Stomach (tissue), 9 donors: ENCODE data around the gene DNAH11. TPM values are rescaled to one million over a fixed set of nuclear protein-coding genes. Genes with fewer than 3 reads are reported as not detected.
"Not testable (repeated sequence)": the region's sequence is repeated elsewhere in the genome, so short reads cannot be mapped to it uniquely, and the experiment has no call there.

Source experiments
- DNase-seq, 2 donors: peaks; one replicate each; pipeline versions ENCODE4 v3.0.0 to v3.0.0-alpha.2; 2013 to 2019
- H3K27ac ChIP-seq, 5 donors: fragments of 200-600 bp in 4 of 5; sonication (generic) in 4 of 5; one replicate each; pipeline ENCODE4 v1.5.1; 2013 to 2019; ENCODE audit warnings: mild to moderate bottlenecking in 1 of 5, moderate library complexity in 1 of 5
- H3K27me3 ChIP-seq, 3 donors: fragments of 200-600 bp; sonication (generic); one replicate each; pipeline ENCODE4 v1.5.1; 2017 to 2019; ENCODE audit warnings: mixed run types in 1 of 3
- H3K36me3 ChIP-seq, 4 donors: fragments of 200-600 bp; sonication (generic); 1 replicate in 3 of 4; 2 replicates in 1 of 4; pipeline ENCODE4 v1.5.1; 2016 to 2019
- H3K4me1 ChIP-seq, 4 donors: fragments of 200-600 bp; sonication (generic); one replicate each; pipeline ENCODE4 v1.5.1; 2016 to 2019
- H3K4me3 ChIP-seq, 4 donors: fragments of 200-600 bp; sonication (generic) in 3 of 4; one replicate each; pipeline ENCODE4 v1.5.1; 2016 to 2019; ENCODE audit warnings: mild to moderate bottlenecking in 1 of 4
- H3K9me3 ChIP-seq, 4 donors: fragments of 200-600 bp; sonication (generic); one replicate each; pipeline ENCODE4 v1.5.1; 2016 to 2019
- EP300 ChIP-seq: sonication (generic); formaldehyde crosslinking; IDR thresholded peaks from one replicate; pipeline ENCODE4 v1.6.1; 2017; ENCODE audit warnings: antibody characterized with exemption
- POLR2A ChIP-seq, 4 donors: fragments of 450-650 bp; IDR thresholded peaks; one replicate each; pipeline ENCODE4 v1.6.1; 2016; ENCODE audit warnings: antibody characterized with exemption in 4 of 4, control low read depth in 2 of 4, mild to moderate bottlenecking in 1 of 4, moderate library complexity in 1 of 4
- POLR2AphosphoS5 ChIP-seq, 3 donors: sonication (generic); formaldehyde crosslinking; IDR thresholded peaks; one replicate each; pipeline ENCODE4 v1.6.1; 2016; ENCODE audit warnings: antibody characterized with exemption in 3 of 3
- WGBS, 5 donors: extraction: QIAGEN DNeasy Blood & Tissue Kit in 3 of 5; methylation state at CpG; one replicate each; pipeline versions ENCODE4 v1.1.5 to v1.1.7; 2013 to 2018; 5-methylcytosine and 5-hydroxymethylcytosine counted together
- intact Hi-C: fragments of 100-400 bp; cut with DNase I; formaldehyde crosslinking; loops from one replicate; pipeline ENCODE4 v1.15.1; 2023; ENCODE audit warnings: low total_unique reads
- polyA plus RNA-seq, 3 donors: library from polyadenylated mRNA; stranded (reverse); fragments of 200-250 nt; gene quantifications; one replicate each; pipeline ENCODE4 v1.2.3, GENCODE V29; 2013
- total RNA-seq, 5 donors: library from RNA; depleted of rRNA; stranded (reverse); fragments of >200 nt; gene quantifications; one replicate each; pipeline versions ENCODE4 v1.1.0 to v1.2.3, GENCODE V29; 2014 to 2016
- TF ChIP-seq, protein P1 (sequence below), 7 experiments: fragments of 450-650 bp in 4 of 7; fragments of 200-600 bp in 3 of 7; sonication (generic) in 3 of 7; IDR thresholded peaks; one replicate each; pipeline ENCODE4 v1.5.1; 2016 to 2019; ENCODE audit warnings: antibody characterized with exemption in 7 of 7, control low read depth in 2 of 7, mild to moderate bottlenecking in 1 of 7
- donor health status: healthy with polysubstance abuse.
- donor health status: Bipolar disorder and iron deficiency.
- donor health status: healthy.

The DNAH11 gene
- total and polyA plus RNA-seq, 8 donors: under 0.01 to 2.6 (median 0.45) TPM; not detected in 1

DNA sequence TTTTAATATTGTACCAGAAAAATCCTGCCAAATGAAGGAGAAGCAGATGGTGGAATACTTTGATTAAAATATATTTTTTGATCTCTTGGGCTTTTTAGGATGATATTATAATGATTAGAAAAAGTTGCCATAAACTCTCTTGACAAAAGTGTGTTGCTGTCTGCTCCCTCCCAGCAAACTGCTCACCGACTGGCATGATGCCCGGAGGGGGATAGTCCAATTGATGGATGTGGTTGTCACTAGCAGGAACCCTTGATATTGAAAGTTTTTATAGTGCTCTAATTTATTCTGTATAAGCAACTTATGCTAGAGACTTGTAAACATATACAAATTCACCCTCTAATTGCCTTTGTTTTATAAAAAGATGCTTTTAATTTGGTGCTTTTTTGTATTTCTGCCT, 114.0 kb downstream of the DNAH11 start:
- Histone ChIP-seq H3K4me1 (no peaks in the 10 kb centered on the region), H3K27ac (no peak overlapping the region), H3K4me3 (no peak overlapping the region), H3K36me3 (no peaks in the 10 kb centered on the region), H3K27me3 (no peaks in the 10 kb centered on the region), H3K9me3 (peaks cover 0 to 11% (median 4%) of the 10 kb centered on the region in 4 donors)
- TF ChIP-seq EP300: no peak
- no peak for TF ChIP-seq POLR2A (IDR thresholded peaks at IDR 0.05)
- TF ChIP-seq, protein P1, sequence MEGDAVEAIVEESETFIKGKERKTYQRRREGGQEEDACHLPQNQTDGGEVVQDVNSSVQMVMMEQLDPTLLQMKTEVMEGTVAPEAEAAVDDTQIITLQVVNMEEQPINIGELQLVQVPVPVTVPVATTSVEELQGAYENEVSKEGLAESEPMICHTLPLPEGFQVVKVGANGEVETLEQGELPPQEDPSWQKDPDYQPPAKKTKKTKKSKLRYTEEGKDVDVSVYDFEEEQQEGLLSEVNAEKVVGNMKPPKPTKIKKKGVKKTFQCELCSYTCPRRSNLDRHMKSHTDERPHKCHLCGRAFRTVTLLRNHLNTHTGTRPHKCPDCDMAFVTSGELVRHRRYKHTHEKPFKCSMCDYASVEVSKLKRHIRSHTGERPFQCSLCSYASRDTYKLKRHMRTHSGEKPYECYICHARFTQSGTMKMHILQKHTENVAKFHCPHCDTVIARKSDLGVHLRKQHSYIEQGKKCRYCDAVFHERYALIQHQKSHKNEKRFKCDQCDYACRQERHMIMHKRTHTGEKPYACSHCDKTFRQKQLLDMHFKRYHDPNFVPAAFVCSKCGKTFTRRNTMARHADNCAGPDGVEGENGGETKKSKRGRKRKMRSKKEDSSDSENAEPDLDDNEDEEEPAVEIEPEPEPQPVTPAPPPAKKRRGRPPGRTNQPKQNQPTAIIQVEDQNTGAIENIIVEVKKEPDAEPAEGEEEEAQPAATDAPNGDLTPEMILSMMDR (IDR thresholded peaks at IDR 0.05): no peak
- TF ChIP-seq POLR2AphosphoS5 (IDR thresholded peaks at IDR 0.05): no peak
- 74 to 89% (median 76%) methylated on average over 2 of the region's 2 CpGs for WGBS, 5 donors
- intact Hi-C loops: no loop called here
- DNase-seq: no peak

- no peak for DNase-seq
- Histone ChIP-seq H3K36me3 (no peaks in the 10 kb centered on the region), H3K27ac (no peak overlapping the region), H3K4me1 (no peaks in the 10 kb centered on the region), H3K27me3 (no peaks in the 10 kb centered on the region), H3K4me3 (no peak overlapping the region), H3K9me3 (no peaks in the 10 kb centered on the region)
- 65 to 90% (median 84%) methylated on average over 3 of the region's 3 CpGs for WGBS, 5 donors
- intact Hi-C loops: no loop called here
- TF ChIP-seq, protein P1 (IDR thresholded peaks at IDR 0.05): no peak
- TF ChIP-seq POLR2AphosphoS5 (IDR thresholded peaks at IDR 0.05) (no peak), POLR2A (IDR thresholded peaks at IDR 0.05) (no peak), EP300 (no peak)
Measured at GRCh38 chr7:21670496-21670895, 127.7 kb downstream of the DNAH11 start.

DNA sequence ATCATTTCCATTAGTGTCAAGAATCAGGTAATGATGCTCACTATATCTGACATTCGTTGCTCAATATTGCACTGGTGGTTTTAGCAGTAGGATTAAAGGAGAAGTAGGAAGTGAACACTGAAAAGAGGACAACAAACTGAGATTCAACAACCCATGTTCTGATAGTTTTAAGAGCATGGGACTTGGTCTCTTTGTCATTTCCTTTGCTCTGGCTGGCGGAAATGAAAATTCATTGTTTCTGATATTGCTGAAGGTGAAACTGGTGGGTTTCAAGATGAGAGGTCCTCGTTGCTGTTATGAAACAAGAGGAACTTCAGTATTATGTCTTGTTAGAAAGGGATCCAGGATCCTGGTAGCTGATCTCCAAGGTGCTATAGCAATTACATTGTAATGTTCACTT, 129.0 kb downstream of the DNAH11 start:
- WGBS, 5 donors: 63 to 73% (median 69%) methylated on average over 3 of the region's 3 CpGs
- Histone ChIP-seq H3K27ac (no peak overlapping the region), H3K4me3 (no peak overlapping the region), H3K36me3 (no peaks in the 10 kb centered on the region), H3K4me1 (no peaks in the 10 kb centered on the region), H3K27me3 (no peaks in the 10 kb centered on the region), H3K9me3 (no peaks in the 10 kb centered on the region)
- no peak for DNase-seq
- intact Hi-C loops: no loop called here
- TF ChIP-seq POLR2A (IDR thresholded peaks at IDR 0.05): no peak
- TF ChIP-seq POLR2AphosphoS5 (IDR thresholded peaks at IDR 0.05): no peak

DNA sequence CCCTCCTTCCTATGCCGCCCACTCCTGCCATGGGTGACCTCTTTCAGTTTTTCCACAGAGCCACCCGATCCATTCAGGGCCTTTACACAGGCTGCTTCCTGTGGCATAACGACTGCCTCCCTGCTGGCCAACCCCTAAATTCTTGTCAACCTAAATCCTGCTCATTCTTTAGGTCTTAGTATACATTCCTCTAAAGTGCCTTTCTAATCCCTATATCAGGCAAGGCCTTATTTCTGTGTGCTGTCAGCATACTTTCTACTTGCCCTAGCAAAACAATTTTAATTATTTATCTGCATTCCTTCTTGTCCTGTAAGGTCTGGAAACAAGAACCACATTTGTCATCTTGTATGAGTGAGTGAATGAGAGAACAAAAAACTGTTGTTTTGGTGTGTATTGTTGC, 132.4 kb downstream of the DNAH11 start:
- no peaks in the 10 kb centered on the region for H3K36me3 ChIP-seq
- no peak overlapping the region for H3K27ac ChIP-seq
- no peaks in the 10 kb centered on the region for H3K4me1 ChIP-seq
- WGBS, 5 donors: 49 to 73% (median 57%) methylated on average over 3 of the region's 3 CpGs
- no peak for TF ChIP-seq POLR2AphosphoS5 (IDR thresholded peaks at IDR 0.05)
- no peaks in the 10 kb centered on the region for H3K27me3 ChIP-seq
- no peak overlapping the region for H3K4me3 ChIP-seq
- H3K9me3 ChIP-seq: peaks cover 0 to 10% (median 4%) of the 10 kb centered on the region in 4 donors
- DNase-seq: no peak
- intact Hi-C loops: no loop called here

DNA sequence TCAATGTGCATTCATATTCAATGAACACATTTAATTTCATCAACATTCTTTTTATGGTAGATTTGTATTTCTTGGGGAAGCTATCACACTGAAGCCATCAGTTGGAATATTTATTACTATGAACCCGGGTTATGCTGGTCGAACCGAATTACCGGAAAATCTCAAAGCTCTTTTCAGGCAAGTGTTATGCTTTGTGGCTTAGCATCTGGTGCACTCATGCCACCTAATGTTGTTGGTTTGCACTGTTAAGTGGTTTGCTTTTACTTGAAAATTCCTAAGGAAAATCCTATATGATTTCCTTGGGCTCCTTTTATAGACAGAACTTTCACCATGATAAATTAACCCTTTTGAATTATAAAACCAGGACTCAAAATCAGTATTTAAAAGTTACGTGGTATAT, 147.9 kb downstream of the DNAH11 start:
- no peaks in the 10 kb centered on the region for H3K27me3 ChIP-seq
- H3K4me3 ChIP-seq: no peak overlapping the region
- no peak overlapping the region for H3K27ac ChIP-seq
- WGBS, 5 donors: 70 to 79% (median 73%) methylated on average over 5 of the region's 5 CpGs
- intact Hi-C loops: no loop called here
- H3K36me3 ChIP-seq: no peaks in the 10 kb centered on the region
- no peaks in the 10 kb centered on the region for H3K4me1 ChIP-seq
- DNase-seq: peak in 1 of 2 donors; percentile 8
- H3K9me3 ChIP-seq: no peaks in the 10 kb centered on the region
- TF ChIP-seq POLR2A (IDR thresholded peaks at IDR 0.05) (no peak), POLR2AphosphoS5 (IDR thresholded peaks at IDR 0.05) (no peak)

DNA sequence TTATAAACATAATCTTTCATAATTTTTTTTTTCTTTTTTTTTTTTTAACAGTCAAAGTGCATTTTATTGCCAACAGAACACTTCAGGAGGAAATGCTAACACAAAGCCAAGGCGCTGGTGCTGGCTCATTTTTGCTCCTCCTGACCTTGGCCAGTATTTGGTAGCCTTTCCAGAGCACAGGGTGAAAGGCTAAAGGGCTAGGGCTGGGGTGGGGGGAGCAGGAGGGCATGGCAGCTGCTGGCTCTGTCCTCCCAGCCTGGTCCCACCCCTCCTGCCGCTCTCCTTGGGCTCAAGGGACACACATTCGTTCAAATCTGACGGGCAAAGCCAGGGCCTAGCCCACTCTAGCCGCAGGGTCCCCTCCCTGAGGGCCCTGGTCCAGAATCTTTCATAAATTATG, 148.3 kb downstream of the DNAH11 start:
- H3K4me1 ChIP-seq, H3K27me3 ChIP-seq, H3K9me3 ChIP-seq, H3K36me3 ChIP-seq, intact Hi-C loops, H3K4me3 ChIP-seq, DNase-seq, H3K27ac ChIP-seq: not testable (repeated sequence)
- 71 to 86% (median 85%) methylated on average over 1 to 5 of the region's 5 CpGs for WGBS, 5 donors

DNA sequence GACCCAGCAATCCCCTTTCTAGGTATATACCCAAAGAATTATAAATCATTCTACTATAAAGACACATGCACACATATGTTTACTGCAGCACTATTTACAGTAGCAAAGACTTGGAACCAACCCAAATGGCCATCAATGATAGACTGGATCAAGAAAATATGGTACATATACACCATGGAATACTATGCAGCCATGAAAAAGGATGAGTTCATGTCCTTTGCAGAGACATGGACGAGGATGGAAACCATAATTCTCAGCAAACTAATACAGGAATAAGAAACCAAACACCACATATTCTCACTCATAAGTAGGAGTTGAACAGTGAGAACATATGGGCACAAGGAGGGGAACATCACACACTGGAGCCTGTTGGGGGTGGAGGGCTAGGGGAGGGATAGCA, 157.7 kb downstream of the DNAH11 start:
- H3K4me1 ChIP-seq, DNase-seq, H3K27ac ChIP-seq, H3K27me3 ChIP-seq, H3K4me3 ChIP-seq, H3K36me3 ChIP-seq, H3K9me3 ChIP-seq, intact Hi-C loops: not testable (repeated sequence)
- WGBS, 5 donors: 70 to 82% (median 77%) methylated on average over 1 of the region's 1 CpG
